ENCODE data around the gene TP53I13. TPM values are rescaled to one million over a fixed set of nuclear protein-coding genes. Genes with fewer than 3 reads are reported as not detected.

The TP53I13 gene
- total RNA-seq, 1 donor from 2014 or later = 62.7 TPM

DNA sequence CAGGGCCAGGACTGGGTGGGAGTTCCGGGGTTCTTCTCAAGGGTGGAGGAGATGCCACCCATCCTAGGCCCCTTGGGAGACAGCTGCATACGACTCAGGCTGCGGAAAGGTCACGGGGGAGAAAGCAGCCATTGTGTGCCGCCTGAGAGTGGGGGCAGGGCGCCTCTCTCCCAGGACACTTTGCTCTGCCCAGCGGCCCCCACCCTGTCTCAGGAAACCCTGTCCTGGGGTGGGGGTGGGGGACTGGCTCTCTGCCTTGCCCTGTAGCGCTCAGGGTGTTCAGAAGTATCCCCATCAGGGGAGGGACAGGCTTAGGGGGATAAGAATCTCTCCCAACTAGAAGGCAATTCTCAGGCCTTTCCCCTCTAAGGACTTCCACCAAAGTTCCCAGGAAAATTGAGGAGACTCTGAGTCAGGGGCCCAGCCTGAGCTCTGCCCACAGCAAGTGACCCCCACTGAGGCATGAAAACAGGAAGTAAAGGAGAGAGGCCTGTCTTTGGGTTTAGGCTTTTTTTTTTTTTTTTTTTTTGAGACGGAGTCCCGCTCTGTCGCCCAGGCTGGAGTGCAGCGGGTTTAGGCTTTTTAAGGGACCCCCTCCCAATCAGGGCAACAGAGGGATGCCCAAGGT is 16.1 kb downstream of the TP53I13 start:
- H3K4me1 ChIP-seq = peaks cover 61% of the 10 kb centered on the region
- peak overlapping the region; percentile 90 for H3K4me3 ChIP-seq
- no peaks in the 10 kb centered on the region for H3K9me3 ChIP-seq
- peaks cover 29% of the 10 kb centered on the region for H3K36me3 ChIP-seq
- peak overlapping the region; percentile 87 for H3K27ac ChIP-seq
- intact Hi-C loops (cut with DNase I) = no loop called here
- DNase-seq = peak; percentile 48
- no peaks in the 10 kb centered on the region for H3K27me3 ChIP-seq (ENCODE audit: low read depth)
- TF ChIP-seq, protein P1, sequence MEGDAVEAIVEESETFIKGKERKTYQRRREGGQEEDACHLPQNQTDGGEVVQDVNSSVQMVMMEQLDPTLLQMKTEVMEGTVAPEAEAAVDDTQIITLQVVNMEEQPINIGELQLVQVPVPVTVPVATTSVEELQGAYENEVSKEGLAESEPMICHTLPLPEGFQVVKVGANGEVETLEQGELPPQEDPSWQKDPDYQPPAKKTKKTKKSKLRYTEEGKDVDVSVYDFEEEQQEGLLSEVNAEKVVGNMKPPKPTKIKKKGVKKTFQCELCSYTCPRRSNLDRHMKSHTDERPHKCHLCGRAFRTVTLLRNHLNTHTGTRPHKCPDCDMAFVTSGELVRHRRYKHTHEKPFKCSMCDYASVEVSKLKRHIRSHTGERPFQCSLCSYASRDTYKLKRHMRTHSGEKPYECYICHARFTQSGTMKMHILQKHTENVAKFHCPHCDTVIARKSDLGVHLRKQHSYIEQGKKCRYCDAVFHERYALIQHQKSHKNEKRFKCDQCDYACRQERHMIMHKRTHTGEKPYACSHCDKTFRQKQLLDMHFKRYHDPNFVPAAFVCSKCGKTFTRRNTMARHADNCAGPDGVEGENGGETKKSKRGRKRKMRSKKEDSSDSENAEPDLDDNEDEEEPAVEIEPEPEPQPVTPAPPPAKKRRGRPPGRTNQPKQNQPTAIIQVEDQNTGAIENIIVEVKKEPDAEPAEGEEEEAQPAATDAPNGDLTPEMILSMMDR (IDR thresholded peaks at IDR 0.05) = no peak
- ATAC-seq = no peak

DNA sequence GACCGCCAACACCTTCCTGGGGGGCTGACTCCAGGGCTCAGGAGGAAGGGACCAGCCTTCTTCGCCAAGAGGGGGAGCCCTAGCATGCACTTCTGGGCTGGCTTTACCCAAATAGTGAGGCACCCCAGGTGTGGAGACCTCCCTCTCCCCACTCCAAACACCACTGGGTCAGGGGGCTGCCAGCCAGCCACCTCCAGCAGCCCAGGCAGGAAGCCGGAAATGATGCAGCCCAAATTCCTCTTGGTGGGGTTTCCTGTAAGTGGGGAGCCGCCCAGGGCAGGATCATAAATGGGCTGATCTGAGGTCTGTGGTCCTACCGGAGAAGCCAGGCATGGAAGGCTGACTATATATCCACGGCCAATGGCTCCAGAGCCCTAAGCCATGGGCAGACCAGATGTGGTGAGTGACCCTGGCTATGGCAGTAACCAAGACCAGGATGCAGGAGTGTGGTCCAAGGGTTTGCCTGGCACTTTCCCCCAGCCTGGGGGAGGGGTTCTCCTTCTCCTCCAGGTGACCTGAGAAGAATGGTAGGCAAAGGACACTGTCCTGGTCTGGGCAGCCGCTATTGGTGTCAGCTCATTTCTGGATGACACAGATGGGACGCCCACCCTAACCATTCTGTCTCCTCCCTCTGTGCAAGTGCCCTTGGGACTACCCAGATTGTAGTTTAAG is 16.7 kb downstream of the TP53I13 start:
- ATAC-seq = no peak
- TF ChIP-seq, protein P1 (IDR thresholded peaks at IDR 0.05) = no peak
- peaks cover 24% of the 10 kb centered on the region for H3K36me3 ChIP-seq
- peak; percentile 51 for DNase-seq
- peaks cover 65% of the 10 kb centered on the region for H3K4me1 ChIP-seq
- no peaks in the 10 kb centered on the region for H3K27me3 ChIP-seq (ENCODE audit: low read depth)
- peak overlapping the region; percentile 90 for H3K4me3 ChIP-seq
- H3K27ac ChIP-seq = peak overlapping the region; percentile 87
- intact Hi-C loops (cut with DNase I) = no loop called here
- no peaks in the 10 kb centered on the region for H3K9me3 ChIP-seq

DNA sequence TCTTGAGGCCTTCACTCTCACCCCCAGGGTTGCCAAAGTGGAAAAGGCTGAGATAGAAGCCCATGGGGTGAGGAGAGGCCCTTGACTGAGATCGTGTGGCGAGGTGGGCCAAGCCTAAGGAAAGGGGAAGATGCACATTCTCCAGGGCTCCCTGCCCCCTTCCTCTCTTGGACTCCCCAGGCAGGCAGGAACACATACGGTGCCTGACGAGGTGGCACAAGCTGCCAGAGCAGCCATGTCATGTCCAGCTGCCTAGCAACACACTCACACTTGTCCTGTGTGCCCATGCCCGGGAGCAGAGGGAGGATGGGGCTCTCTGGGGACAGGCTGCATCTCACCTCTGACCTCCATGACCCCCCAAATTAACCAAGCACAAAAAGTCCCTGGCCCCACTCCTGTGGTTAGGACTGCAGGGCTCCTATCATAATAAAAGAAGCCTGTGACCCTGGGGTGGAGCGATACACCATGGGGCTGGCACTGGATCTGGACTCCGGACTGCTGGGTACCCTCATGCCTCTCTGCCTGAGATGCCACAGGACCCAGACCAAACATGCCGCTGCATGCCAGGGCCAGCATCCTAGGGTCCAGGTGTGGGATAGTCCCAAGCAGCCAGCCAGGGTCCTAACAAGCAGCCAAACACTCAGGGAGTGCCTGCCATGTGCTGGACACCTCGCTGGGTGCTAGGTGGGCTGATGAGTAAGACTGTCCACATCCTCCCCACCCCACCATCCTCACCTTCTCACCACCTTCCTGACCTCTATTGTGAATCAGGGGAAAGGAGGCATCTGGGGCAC is 18.4 kb downstream of the TP53I13 start:
- Histone ChIP-seq H3K4me1 (peaks cover 76% of the 10 kb centered on the region), H3K36me3 (peaks cover 10% of the 10 kb centered on the region), H3K4me3 (peak overlapping the region; percentile 90), H3K27ac (peak overlapping the region; percentile 87), H3K9me3 (no peaks in the 10 kb centered on the region), H3K27me3 (ENCODE audit: low read depth) (no peaks in the 10 kb centered on the region)
- TF ChIP-seq, protein P1 (IDR thresholded peaks at IDR 0.05) = no peak
- DNase-seq (peak; percentile 41), ATAC-seq (no peak)
- intact Hi-C loops (cut with DNase I) = no loop called here

DNA sequence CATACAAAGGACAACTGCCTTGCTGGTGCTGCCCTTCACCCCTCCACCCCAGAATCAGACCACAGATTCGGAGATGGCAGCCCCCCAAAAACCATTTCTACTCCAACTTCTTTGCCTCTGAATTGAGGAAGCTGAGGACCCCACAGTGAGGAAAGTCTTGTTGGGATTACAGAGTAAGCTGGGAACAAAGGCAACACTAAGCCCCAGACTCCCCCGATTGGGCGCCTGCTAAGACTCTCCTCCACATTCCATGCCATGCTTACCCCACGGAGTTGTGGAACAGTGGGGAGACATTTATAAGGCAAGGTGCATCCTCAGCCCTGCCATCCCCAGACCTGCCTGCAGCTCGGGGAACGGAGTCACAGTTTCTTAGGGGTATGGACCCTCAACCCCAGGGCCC is 19.1 kb downstream of the TP53I13 start:
- no peak for DNase-seq
- no peak for ATAC-seq
- peaks cover 83% of the 10 kb centered on the region for H3K4me1 ChIP-seq
- intact Hi-C loops (cut with DNase I) = no loop called here
- no peaks in the 10 kb centered on the region for H3K9me3 ChIP-seq
- TF ChIP-seq, protein P1 (IDR thresholded peaks at IDR 0.05) = no peak
- peak overlapping the region; percentile 90 for H3K4me3 ChIP-seq
- H3K27ac ChIP-seq = peak overlapping the region; percentile 84
- H3K27me3 ChIP-seq (ENCODE audit: low read depth) = no peaks in the 10 kb centered on the region
- peaks cover 3% of the 10 kb centered on the region for H3K36me3 ChIP-seq

DNA sequence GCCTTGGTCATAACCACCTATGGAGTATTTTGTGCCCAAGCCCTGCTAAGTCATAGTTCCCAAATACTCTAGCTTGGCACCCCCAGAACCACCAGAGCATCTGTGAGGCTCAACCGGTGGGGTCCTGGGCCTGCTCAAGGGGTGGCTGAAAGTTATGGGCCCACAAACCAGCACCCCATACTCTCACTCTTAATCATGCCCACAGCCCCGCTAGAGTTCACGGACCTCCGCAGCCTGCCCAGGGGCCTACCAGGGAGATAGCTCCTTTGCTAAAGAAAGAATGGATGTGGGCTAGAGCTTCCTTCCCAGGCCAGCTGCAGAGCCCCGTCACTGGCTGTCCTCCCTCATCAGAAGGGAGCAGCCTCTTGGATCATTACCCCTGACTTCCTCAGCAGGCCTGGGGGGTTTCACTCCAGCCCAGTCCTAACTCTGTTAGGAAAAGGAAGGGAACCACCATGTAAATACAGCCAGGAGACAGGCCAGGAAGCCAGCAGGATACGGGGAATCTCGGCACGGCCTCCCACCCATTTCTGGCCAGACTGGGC is 19.6 kb downstream of the TP53I13 start:
- H3K36me3 ChIP-seq = no peaks in the 10 kb centered on the region
- DNase-seq (no peak), ATAC-seq (no peak)
- intact Hi-C loops (cut with DNase I) = no loop called here
- H3K27ac ChIP-seq = peak overlapping the region; percentile 84
- H3K4me1 ChIP-seq = peaks cover 86% of the 10 kb centered on the region
- TF ChIP-seq, protein P1 (IDR thresholded peaks at IDR 0.05) = no peak
- H3K27me3 ChIP-seq (ENCODE audit: low read depth) = no peaks in the 10 kb centered on the region
- H3K4me3 ChIP-seq = peak overlapping the region; percentile 90
- H3K9me3 ChIP-seq = no peaks in the 10 kb centered on the region

Data from lower lobe of right lung (tissue), 2 donors.